SK-N-SH (cell line): ENCODE data around the gene PLB1. TPM values are rescaled to one million over a fixed set of nuclear protein-coding genes. Genes with fewer than 3 reads are reported as not detected.

Source experiments
- CTCF ChIA-PET: fragments of 300-600, 350-600 bp; formaldehyde crosslinking; extraction: SDS; loops from one replicate; lab custom pipeline; 2021; lab: Yijun Ruan, JAX
- POLR2A ChIA-PET: fragments of 350-600 bp; sonication (Branson Sonifier 250); formaldehyde crosslinking; extraction: SDS; loops from one replicate; lab custom pipeline; 2020; ENCODE audit warnings: antibody characterized with exemption, inconsistent platforms; lab: Yijun Ruan, JAX
- DNase-seq: peaks from one replicate; pipeline ENCODE4 v3.0.0; 2012
- H2AFZ ChIP-seq: fragments of 200-600 bp; sonication (generic); 2 replicates; pipeline ENCODE4 v1.8.1; 2016; ENCODE audit warnings: antibody characterized with exemption, mild to moderate bottlenecking, low read depth
- H3F3A ChIP-seq: fragments of 200-600 bp; sonication (generic); replicated peaks from 2 replicates; pipeline ENCODE3; 2016; ENCODE audit warnings: antibody characterized with exemption, mild to moderate bottlenecking; ENCODE audit not compliant: insufficient read depth
- H3K27ac ChIP-seq, 2 experiments: fragments of 200-500 bp in 1 of 2; fragments of 200-600 bp in 1 of 2; sonication (Bioruptor generic) in 1 of 2; sonication (generic), shearing (Covaris generic) in 1 of 2; 2 replicates each; pipeline versions ENCODE4 v1.5.1 to v1.6.1; 2014 to 2016; ENCODE audit warnings: low read depth in 2 of 2, inconsistent platforms in 1 of 2, low read length in 1 of 2, mild to moderate bottlenecking in 1 of 2, mixed read lengths in 1 of 2
- H3K27me3 ChIP-seq: fragments of 200-600 bp; sonication (generic), shearing (Covaris generic); 2 replicates; pipeline ENCODE4 v1.6.1; 2016; ENCODE audit warnings: mixed run types; ENCODE audit not compliant: insufficient read depth
- H3K36me3 ChIP-seq, 2 experiments: fragments of 200-500 bp in 1 of 2; fragments of 200-600 bp in 1 of 2; sonication (Bioruptor generic) in 1 of 2; sonication (generic) in 1 of 2; replicated peaks in 1 of 2; 2 replicates each; pipeline versions ENCODE3 to v1.5.1; 2014 to 2016; ENCODE audit warnings: low read length in 1 of 2, mild to moderate bottlenecking in 1 of 2; ENCODE audit not compliant: insufficient read depth in 2 of 2, control insufficient read depth in 1 of 2
- H3K4me1 ChIP-seq, 2 experiments: fragments of 200-500 bp in 1 of 2; fragments of 200-600 bp in 1 of 2; sonication (Bioruptor generic) in 1 of 2; sonication (generic), shearing (Covaris generic) in 1 of 2; 2 replicates each; pipeline versions ENCODE4 v1.5.1 to v1.6.1; 2014 to 2016; ENCODE audit warnings: low read depth in 1 of 2, low read length in 1 of 2, mixed run types in 1 of 2; ENCODE audit not compliant: insufficient read depth in 2 of 2, control insufficient read depth in 1 of 2
- H3K4me2 ChIP-seq: fragments of 200-600 bp; sonication (generic), shearing (Covaris generic); 2 replicates; pipeline ENCODE4 v1.6.1; 2017; ENCODE audit warnings: mixed run types
- H3K4me3 ChIP-seq, 2 experiments: fragments of 200-500 bp in 1 of 2; fragments of 200-600 bp in 1 of 2; sonication (Bioruptor generic) in 1 of 2; sonication (generic), shearing (Covaris generic) in 1 of 2; 2 replicates each; pipeline versions ENCODE4 v1.5.1 to v1.8.1; 2014 to 2016; ENCODE audit warnings: low read depth in 2 of 2, inconsistent platforms in 1 of 2, low read length in 1 of 2, mild to moderate bottlenecking in 1 of 2, mixed read lengths in 1 of 2, moderate library complexity in 1 of 2
- H3K79me2 ChIP-seq: fragments of 200-600 bp; sonication (generic); 2 replicates; pipeline ENCODE4 v1.8.1; 2017; ENCODE audit warnings: mild to moderate bottlenecking; ENCODE audit not compliant: insufficient read depth
- H3K9ac ChIP-seq: fragments of 200-600 bp; sonication (generic); 2 replicates; pipeline ENCODE4 v1.6.1; 2017; ENCODE audit warnings: mixed run types
- H3K9me2 ChIP-seq: fragments of 200-600 bp; sonication (generic); 2 replicates; pipeline ENCODE4 v1.6.1; 2017; ENCODE audit warnings: mixed run types
- H3K9me3 ChIP-seq: fragments of 200-600 bp; sonication (generic); 2 replicates; pipeline ENCODE4 v1.6.1; 2017; ENCODE audit warnings: mixed run types, mild to moderate bottlenecking, moderate library complexity
- H4K20me1 ChIP-seq: fragments of 200-600 bp; sonication (generic); 2 replicates; pipeline ENCODE4 v1.6.1; 2017; ENCODE audit warnings: mild to moderate bottlenecking, mixed run types; ENCODE audit not compliant: insufficient read depth
- EP300 ChIP-seq, 2 experiments: IDR thresholded peaks; 2 replicates each; pipeline versions ENCODE4 v1.4.0 to v1.6.1; 2012; ENCODE audit warnings: borderline replicate concordance in 1 of 2, low read depth in 1 of 2, low read length in 1 of 2
- FOSL2 ChIP-seq: IDR thresholded peaks from 2 replicates; pipeline ENCODE4 v1.4.0; 2012; ENCODE audit warnings: low read depth, mild to moderate bottlenecking, moderate library complexity, borderline replicate concordance
- FOXJ3 ChIP-seq: sonication (generic); formaldehyde crosslinking; IDR thresholded peaks from 2 replicates; pipeline ENCODE4 v1.5.1; 2020; ENCODE audit warnings: mild to moderate bottlenecking, missing genetic modification reagents
- JUND ChIP-seq: IDR thresholded peaks from 2 replicates; pipeline ENCODE4 v1.4.0; 2012
- MEF2A ChIP-seq: IDR thresholded peaks from 2 replicates; pipeline ENCODE4 v1.4.0; 2012; ENCODE audit warnings: low read depth, borderline replicate concordance
- NFIC ChIP-seq: IDR thresholded peaks from 2 replicates; pipeline ENCODE4 v1.4.0; 2012; ENCODE audit warnings: borderline replicate concordance
- POLR2AphosphoS5 ChIP-seq: IDR thresholded peaks from 2 replicates; pipeline ENCODE4 v1.6.1; 2012; ENCODE audit warnings: low read depth, low read length
- RAD21 ChIP-seq: IDR thresholded peaks from 2 replicates; pipeline ENCODE4 v1.6.1; 2012; ENCODE audit warnings: mild to moderate bottlenecking, low read length
- SMC3 ChIP-seq: IDR thresholded peaks from 2 replicates; pipeline ENCODE4 v1.6.1; 2012; ENCODE audit warnings: low read depth, low read length, improper control_type of control experiment
- TCF12 ChIP-seq: IDR thresholded peaks from 2 replicates; pipeline ENCODE4 v1.4.0; 2012
- TEAD4 ChIP-seq: IDR thresholded peaks from 2 replicates; pipeline ENCODE4 v1.4.0; 2012; ENCODE audit warnings: mild to moderate bottlenecking, borderline replicate concordance; ENCODE audit not compliant: insufficient read depth
- YY1 ChIP-seq: IDR thresholded peaks from 2 replicates; pipeline ENCODE4 v1.4.0; 2012; ENCODE audit warnings: low read depth, mild to moderate bottlenecking
- WGBS: methylation state at CpG from one replicate; pipeline ENCODE4 v1.1.6; 2017; ENCODE audit warnings: low lambda C conversion rate; 5-methylcytosine and 5-hydroxymethylcytosine counted together
- polyA plus RNA-seq, 3 experiments: library from polyadenylated mRNA; depleted of rRNA; stranded (reverse); fragments of >200 nt; gene quantifications; 2 replicates each; pipeline ENCODE4 v1.2.3, GENCODE V29; 2012
- TF ChIP-seq, protein P1 (sequence below): IDR thresholded peaks from 2 replicates; pipeline ENCODE4; 2012
- TF ChIP-seq, protein P2 (sequence below): IDR thresholded peaks from 2 replicates; pipeline ENCODE4 v1.4.0; 2012; ENCODE audit warnings: low read depth, borderline replicate concordance

Gene PLB1
- polyA plus RNA-seq, 1 of the 3 experiments (the other 2 are of a cell fraction), result 0.10 TPM

GRCh38 chr2:28610583-28611201 is 114.8 kb downstream of the PLB1 start:
- Histone ChIP-seq H2AFZ (peak overlapping the region; percentile 77; the same call in 1 of the 2 replicates), H3K27ac (peak overlapping the region in 1 of 2 experiments; percentile 44; a peak in 2 of 4 replicates), H4K20me1 (no peaks in the 10 kb centered on the region), H3K4me3 (no peak overlapping the region), H3K4me2 (peak overlapping the region; percentile 55), H3K4me1 (peaks cover 0 to 6% of the 10 kb centered on the region in 2 experiments; a peak in 3 of 4 replicates), H3K79me2 (no peaks in the 10 kb centered on the region), H3F3A (peaks cover 7% of the 10 kb centered on the region), H3K27me3 (no peaks in the 10 kb centered on the region), H3K36me3 (no peaks in the 10 kb centered on the region), H3K9me2 (no peaks in the 10 kb centered on the region), H3K9ac (no peak overlapping the region), H3K9me3 (no peaks in the 10 kb centered on the region)
- no peak for DNase-seq
- no peak for TF ChIP-seq FOXJ3 (CRISPR knock-in tag)
- TF ChIP-seq POLR2AphosphoS5, result peak; percentile 36; the same call in 1 of the 2 replicates
- no peak for TF ChIP-seq MEF2A
- peak; percentile 94 for TF ChIP-seq TCF12
- TF ChIP-seq, protein P1, sequence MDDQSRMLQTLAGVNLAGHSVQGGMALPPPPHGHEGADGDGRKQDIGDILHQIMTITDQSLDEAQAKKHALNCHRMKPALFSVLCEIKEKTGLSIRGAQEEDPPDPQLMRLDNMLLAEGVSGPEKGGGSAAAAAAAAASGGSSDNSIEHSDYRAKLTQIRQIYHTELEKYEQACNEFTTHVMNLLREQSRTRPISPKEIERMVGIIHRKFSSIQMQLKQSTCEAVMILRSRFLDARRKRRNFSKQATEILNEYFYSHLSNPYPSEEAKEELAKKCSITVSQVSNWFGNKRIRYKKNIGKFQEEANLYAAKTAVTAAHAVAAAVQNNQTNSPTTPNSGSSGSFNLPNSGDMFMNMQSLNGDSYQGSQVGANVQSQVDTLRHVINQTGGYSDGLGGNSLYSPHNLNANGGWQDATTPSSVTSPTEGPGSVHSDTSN, result peak; percentile 86
- TF ChIP-seq NFIC, result peak; percentile 83
- TF ChIP-seq EP300 (IDR thresholded peaks at IDR 0.05; ENCODE audit: borderline replicate concordance in 1 of 2, low read depth in 1 of 2, low read length in 1 of 2), result peak in 1 of 2 experiments; percentile 74; a peak in 2 of 4 replicates
- TF ChIP-seq FOSL2, result peak; percentile 99
- 0 out of 2 replicates have a peak, but pooled peaks have one; percentile 25 for TF ChIP-seq TEAD4
- TF ChIP-seq, protein P2, sequence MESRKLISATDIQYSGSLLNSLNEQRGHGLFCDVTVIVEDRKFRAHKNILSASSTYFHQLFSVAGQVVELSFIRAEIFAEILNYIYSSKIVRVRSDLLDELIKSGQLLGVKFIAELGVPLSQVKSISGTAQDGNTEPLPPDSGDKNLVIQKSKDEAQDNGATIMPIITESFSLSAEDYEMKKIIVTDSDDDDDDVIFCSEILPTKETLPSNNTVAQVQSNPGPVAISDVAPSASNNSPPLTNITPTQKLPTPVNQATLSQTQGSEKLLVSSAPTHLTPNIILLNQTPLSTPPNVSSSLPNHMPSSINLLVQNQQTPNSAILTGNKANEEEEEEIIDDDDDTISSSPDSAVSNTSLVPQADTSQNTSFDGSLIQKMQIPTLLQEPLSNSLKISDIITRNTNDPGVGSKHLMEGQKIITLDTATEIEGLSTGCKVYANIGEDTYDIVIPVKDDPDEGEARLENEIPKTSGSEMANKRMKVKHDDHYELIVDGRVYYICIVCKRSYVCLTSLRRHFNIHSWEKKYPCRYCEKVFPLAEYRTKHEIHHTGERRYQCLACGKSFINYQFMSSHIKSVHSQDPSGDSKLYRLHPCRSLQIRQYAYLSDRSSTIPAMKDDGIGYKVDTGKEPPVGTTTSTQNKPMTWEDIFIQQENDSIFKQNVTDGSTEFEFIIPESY, result 0 out of 2 replicates have a peak, but pooled peaks have one; percentile 33
- peak; percentile 93 for TF ChIP-seq JUND
- TF ChIP-seq SMC3, result no peak
- no peak for TF ChIP-seq YY1
- no peak for TF ChIP-seq RAD21
- 13% methylated on average over 8 of the region's 8 CpGs for WGBS
- ChIA-PET POLR2A (interaction anchor here (1.8 kb wide), 1 partner anchor 54 kb away, joined by 4 read pairs; no protein-coding TSS in a partner anchor), CTCF (interaction anchor here (0.9 to 9.7 kb wide), 2 partner anchors 16 to 19 kb away, joined by 3 to 92 read pairs; no protein-coding TSS in a partner anchor)
